Measurements from ENCODE around the gene ZBTB42. TPM values are rescaled to one million over a fixed set of nuclear protein-coding genes. Genes with fewer than 3 reads are reported as not detected.
A peak's percentile ranks its signal among the peaks of the same experiment; 100 is the strongest.

ZBTB42 gene
- total and polyA plus RNA-seq, 12 donors, result 1.8 to 9.2 (median 5.9) TPM

GRCh38 chr14:104771918-104772706 is 28.8 kb upstream of the ZBTB42 start:
- Histone ChIP-seq H3K27me3 (no peaks in the 10 kb centered on the region), H3K4me3 (no peak overlapping the region), H3K4me1 (peaks cover 0 to 14% (median 10%) of the 10 kb centered on the region in 9 donors), H3K9me3 (peaks cover 0 to 8% (median 0%) of the 10 kb centered on the region in 11 donors), H3K36me3 (peaks cover 0 to 74% (median 56%) of the 10 kb centered on the region in 9 donors), H3K27ac (no peak overlapping the region)
- DNase-seq, result no peak
- 91 to 94% methylated on average over 34 of the region's 34 CpGs for WGBS, 2 donors
- no peak for TF ChIP-seq CTCF (IDR thresholded peaks at IDR 0.05)
- intact Hi-C loops (cut with DNase I), result loop anchor here in 2 of 10 donors (1.0 to 2.0 kb wide), 2 partner anchors 53 to 55 kb away; no protein-coding TSS in a partner anchor
- ATAC-seq, result no peak

GRCh38 chr14:104772707-104773504 is 28.0 kb upstream of the ZBTB42 start:
- Histone ChIP-seq H3K27ac (no peak overlapping the region), H3K4me1 (peaks cover 0 to 14% (median 10%) of the 10 kb centered on the region in 9 donors), H3K9me3 (peaks cover 0 to 8% (median 0%) of the 10 kb centered on the region in 11 donors), H3K27me3 (no peaks in the 10 kb centered on the region), H3K36me3 (peaks cover 0 to 80% (median 56%) of the 10 kb centered on the region in 9 donors), H3K4me3 (no peak overlapping the region)
- 95 to 96% methylated on average over 38 of the region's 38 CpGs for WGBS, 2 donors
- ATAC-seq (no peak), DNase-seq (peak in 1 of 2 donors; percentile 12)
- no peak for TF ChIP-seq CTCF (IDR thresholded peaks at IDR 0.05)
- intact Hi-C loops (cut with DNase I), result no loop called here

DNA sequence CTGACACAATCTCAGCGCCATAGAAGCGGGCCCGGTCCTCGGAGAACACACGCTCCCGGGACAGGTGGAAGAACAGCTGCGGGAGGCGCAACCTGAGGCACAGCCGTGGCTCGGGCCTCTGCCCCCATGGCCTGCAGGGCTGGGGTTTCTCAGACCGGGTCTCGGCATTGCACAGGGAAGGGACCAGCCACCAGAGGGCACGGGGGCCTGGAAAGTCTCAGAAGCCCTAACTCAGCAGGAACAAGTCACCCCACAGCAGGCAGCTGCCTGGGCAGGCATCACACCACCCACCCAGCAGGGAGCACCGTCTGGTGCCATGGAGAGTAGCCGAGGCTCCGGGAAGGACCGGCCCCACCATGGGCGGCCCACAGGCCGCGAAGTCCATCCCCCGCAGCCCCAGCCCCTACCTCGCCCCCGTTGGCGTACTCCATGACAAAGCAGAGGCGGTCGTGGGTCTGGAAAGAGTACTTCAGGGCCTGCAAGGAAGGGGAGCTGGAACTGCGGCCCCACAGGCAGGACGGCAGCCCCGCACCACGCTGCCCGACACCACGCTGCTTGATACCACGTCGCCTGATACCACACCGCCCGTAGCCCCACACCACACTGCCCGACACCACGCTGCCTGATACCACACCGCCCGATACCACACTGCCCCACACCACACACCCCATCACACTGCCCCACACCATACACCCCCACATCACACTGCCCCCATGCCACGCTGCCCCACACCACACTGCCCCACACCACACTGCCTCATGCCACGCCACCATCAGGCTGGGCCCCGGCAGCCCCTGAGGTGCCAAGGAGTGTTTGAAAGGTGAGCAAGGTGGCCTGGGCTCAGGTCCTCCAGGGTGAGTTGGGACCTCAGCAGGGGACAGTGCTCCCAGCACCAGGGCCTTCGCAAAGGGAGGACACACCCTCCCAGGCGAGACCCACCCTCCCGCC is 27.1 kb upstream of the ZBTB42 start:
- peak in 1 of 9 donors; percentile 7 for TF ChIP-seq CTCF (IDR thresholded peaks at IDR 0.05)
- ATAC-seq (peak in 1 of 8 donors; percentile 14), DNase-seq (peak in 1 of 2 donors; percentile 11)
- Histone ChIP-seq H3K27ac (no peak overlapping the region), H3K9me3 (peaks cover 0 to 8% (median 0%) of the 10 kb centered on the region in 11 donors), H3K4me1 (peaks cover 0 to 7% (median 4%) of the 10 kb centered on the region in 9 donors), H3K4me3 (no peak overlapping the region), H3K36me3 (peaks cover 0 to 84% (median 56%) of the 10 kb centered on the region in 9 donors), H3K27me3 (no peaks in the 10 kb centered on the region)
- 86 to 89% methylated on average over 46 of the region's 46 CpGs for WGBS, 2 donors
- intact Hi-C loops (cut with DNase I), result no loop called here

Data from heart right ventricle (tissue), 16 donors.